GM23338 (cell line): Measurements from ENCODE around the gene SZT2. TPM values are rescaled to one million over a fixed set of nuclear protein-coding genes. Genes with fewer than 3 reads are reported as not detected.

Experiments
- ATAC-seq: fragments of 200-7000 bp; cut with Tn5 transposase; 3 replicates; pipeline ENCODE4 v1.9.1; 2020
- DNase-seq: peaks from one replicate; pipeline ENCODE4 v3.0.0-alpha.2; 2015; ENCODE audit warnings: low spot score
- H2AFZ ChIP-seq: fragments of 200-600 bp; sonication (generic); 2 replicates; pipeline ENCODE4 v1.8.0; 2016; ENCODE audit warnings: antibody characterized with exemption, mild to moderate bottlenecking, moderate library complexity
- H3F3A ChIP-seq: fragments of 200-600 bp; sonication (generic); replicated peaks from 2 replicates; pipeline ENCODE4 v1.8.0; 2017; ENCODE audit warnings: antibody characterized with exemption, mixed run types, low read depth
- H3K27ac ChIP-seq: fragments of 200-600 bp; sonication (generic); 2 replicates; pipeline ENCODE4 v1.6.1; 2016; ENCODE audit warnings: low read depth
- H3K27me3 ChIP-seq: fragments of 200-600 bp; sonication (generic); 2 replicates; pipeline ENCODE4 v1.8.0; 2016; ENCODE audit warnings: mild to moderate bottlenecking, mixed run types, moderate library complexity; ENCODE audit not compliant: insufficient read depth
- H3K36me3 ChIP-seq: fragments of 200-600 bp; sonication (generic); 2 replicates; pipeline ENCODE4 v1.8.0; 2016; ENCODE audit warnings: mild to moderate bottlenecking; ENCODE audit not compliant: insufficient read depth
- H3K4me1 ChIP-seq: fragments of 200-600 bp; sonication (generic); 2 replicates; pipeline ENCODE4 v1.8.0; 2016; ENCODE audit warnings: mild to moderate bottlenecking, moderate library complexity; ENCODE audit not compliant: insufficient read depth
- H3K4me2 ChIP-seq: fragments of 200-600 bp; sonication (generic); 2 replicates; pipeline ENCODE4 v1.7.1; 2017; ENCODE audit warnings: mixed run types
- H3K4me3 ChIP-seq: fragments of 200-600 bp; sonication (generic); 2 replicates; pipeline ENCODE4 v1.6.1; 2016; ENCODE audit warnings: mixed run types
- H3K79me2 ChIP-seq: fragments of 200-600 bp; sonication (generic); replicated peaks from 2 replicates; pipeline ENCODE4 v1.8.0; 2017; ENCODE audit warnings: mild to moderate bottlenecking; ENCODE audit not compliant: insufficient read depth
- H3K9me2 ChIP-seq: fragments of 200-600 bp; sonication (generic); 2 replicates; pipeline ENCODE4 v1.8.0; 2017; ENCODE audit not compliant: insufficient read depth
- H4K20me1 ChIP-seq: fragments of 200-600 bp; sonication (generic); replicated peaks from 2 replicates; pipeline ENCODE4 v1.8.0; 2017; ENCODE audit warnings: mild to moderate bottlenecking; ENCODE audit not compliant: insufficient read depth
- H3K27ac Mint-ChIP-seq: 2 replicates; pipeline ENCODE4 v1.8.0; 2020; ENCODE audit warnings: inconsistent platforms, mild to moderate bottlenecking, moderate library complexity, mixed read lengths
- H3K27me3 Mint-ChIP-seq: 3 replicates; pipeline ENCODE4 v1.8.0; 2022; ENCODE audit warnings: low read depth, mild to moderate bottlenecking, moderate library complexity, mixed read lengths, inconsistent platforms; ENCODE audit not compliant: insufficient read depth, poor library complexity
- H3K36me3 Mint-ChIP-seq: 3 replicates; pipeline ENCODE4 v1.8.0; 2021; ENCODE audit warnings: low read depth, mild to moderate bottlenecking, inconsistent platforms, moderate library complexity, mixed read lengths
- H3K4me1 Mint-ChIP-seq: 3 replicates; pipeline ENCODE4 v1.8.0; 2020; ENCODE audit warnings: mild to moderate bottlenecking, inconsistent platforms, mixed read lengths
- H3K4me3 Mint-ChIP-seq: 3 replicates; pipeline ENCODE4 v1.8.0; 2021; ENCODE audit warnings: moderate library complexity, mild to moderate bottlenecking, inconsistent platforms, mixed read lengths
- H3K9me3 Mint-ChIP-seq: 3 replicates; pipeline ENCODE4 v1.8.0; 2020; ENCODE audit warnings: moderate library complexity, mild to moderate bottlenecking, inconsistent platforms, mixed read lengths
- CREB1 ChIP-seq: fragments of 250-450 bp; sonication (Bioruptor Pico); IDR thresholded peaks from 2 replicates; pipeline ENCODE4 v1.5.0; 2020; ENCODE audit warnings: low read depth, mild to moderate bottlenecking, moderate library complexity
- CTCF ChIP-seq, 2 experiments: fragments of 200-600 bp in 1 of 2; sonication (generic) in 1 of 2; conservative IDR thresholded peaks; 2 replicates each; pipeline versions ENCODE4 v1.5.1 to v1.6.1; 2016 to 2017; ENCODE audit warnings: antibody characterized with exemption in 2 of 2, low read depth in 2 of 2, mild to moderate bottlenecking in 2 of 2, moderate library complexity in 1 of 2
- ETS1 ChIP-seq: IDR thresholded peaks from 2 replicates; pipeline ENCODE4 v1.6.1; 2016; ENCODE audit warnings: antibody characterized with exemption
- EZH2 ChIP-seq: fragments of 200-600 bp; sonication (generic); IDR thresholded peaks from one replicate; pipeline ENCODE4 v1.8.0; 2017; ENCODE audit warnings: antibody characterized with exemption, mild to moderate bottlenecking, low read depth; ENCODE audit not compliant: unreplicated experiment
- EZH2phosphoT487 ChIP-seq: fragments of 200-600 bp; sonication (generic); IDR thresholded peaks from one replicate; pipeline ENCODE4 v1.8.1; 2018; ENCODE audit warnings: antibody characterized with exemption; ENCODE audit not compliant: unreplicated experiment
- JUNB ChIP-seq: IDR thresholded peaks from one replicate; pipeline ENCODE4 v1.6.1; 2016; ENCODE audit warnings: antibody characterized with exemption; ENCODE audit not compliant: unreplicated experiment
- NANOG ChIP-seq: IDR thresholded peaks from 2 replicates; pipeline ENCODE4 v1.6.1; 2016; ENCODE audit warnings: antibody characterized with exemption, borderline replicate concordance
- POLR2AphosphoS5 ChIP-seq: IDR thresholded peaks from 2 replicates; pipeline ENCODE4 v1.6.1; 2016; ENCODE audit warnings: antibody characterized with exemption, low read depth
- REST ChIP-seq: IDR thresholded peaks from one replicate; pipeline ENCODE4 v1.6.1; 2018; ENCODE audit warnings: antibody characterized with exemption; ENCODE audit not compliant: unreplicated experiment
- STAT1 ChIP-seq: IDR thresholded peaks from one replicate; pipeline ENCODE4 v1.6.1; 2016; ENCODE audit warnings: antibody characterized with exemption; ENCODE audit not compliant: unreplicated experiment
- ZNF114 ChIP-seq: fragments of 250-450 bp; sonication (Bioruptor Pico); IDR thresholded peaks from 2 replicates; pipeline ENCODE4 v1.5.0; 2020; ENCODE audit warnings: mild to moderate bottlenecking, moderate library complexity
- ZNF331 ChIP-seq: fragments of 250-450 bp; sonication (Bioruptor Pico); IDR thresholded peaks from 2 replicates; pipeline ENCODE4 v1.5.0; 2020; ENCODE audit warnings: low read depth, mild to moderate bottlenecking, moderate library complexity
- ZNF462 ChIP-seq: fragments of 250-450 bp; sonication (Bioruptor Pico); IDR thresholded peaks from 2 replicates; pipeline ENCODE4 v1.5.0; 2020; ENCODE audit warnings: mild to moderate bottlenecking, moderate library complexity
- polyA plus RNA-seq: library from polyadenylated mRNA; unstranded; fragments of >200 nt; fragmentation: Nextera tagmentation; extraction: Ambion mirVana; gene quantifications from 2 replicates; pipeline ENCODE4 v1.2.1, GENCODE V29; 2016
- total RNA-seq: library from RNA; depleted of rRNA; stranded (reverse); fragments of >200 nt; shearing (Covaris generic); gene quantifications from 2 replicates; pipeline ENCODE4 v1.2.3, GENCODE V29; 2014

The SZT2 gene
- total and polyA plus RNA-seq, 2 experiments from 2014 or later, result 4.1 to 16.1 TPM

- no peaks in the 10 kb centered on the region for H3K36me3 ChIP-seq
- peaks cover 29% of the 10 kb centered on the region for H3K36me3 Mint-ChIP-seq
Measured at GRCh38 chr1:43422995-43423671, 33.4 kb downstream of the SZT2 start.

More at GRCh38 chr1:43422995-43423671, 33.4 kb downstream of the SZT2 start:
- ATAC-seq, result no peak
- Mint-ChIP-seq H3K27me3 (no peaks in the 10 kb centered on the region), H3K27ac (no peak overlapping the region), H3K9me3 (no peaks in the 10 kb centered on the region), H3K4me3 (no peak overlapping the region), H3K4me1 (peaks cover 10% of the 10 kb centered on the region; the same call in 2 of the 3 replicates)
- Histone ChIP-seq H3F3A (no peaks in the 10 kb centered on the region), H3K4me3 (no peak overlapping the region), H3K27ac (no peak overlapping the region), H4K20me1 (no peaks in the 10 kb centered on the region), H3K4me2 (no peak overlapping the region), H3K79me2 (no peaks in the 10 kb centered on the region), H3K9me2 (no peaks in the 10 kb centered on the region), H3K27me3 (no peaks in the 10 kb centered on the region), H3K4me1 (peaks cover 5% of the 10 kb centered on the region; the same call in 1 of the 2 replicates), H2AFZ (no peak overlapping the region)
- no peak for DNase-seq
- TF ChIP-seq STAT1 (no peak), POLR2AphosphoS5 (no peak), NANOG (no peak), ZNF114 (CRISPR knock-in tag) (no peak), REST (no peak), EZH2phosphoT487 (no peak), CREB1 (CRISPR knock-in tag) (no peak), ETS1 (no peak), EZH2 (no peak), ZNF331 (CRISPR knock-in tag) (no peak), CTCF (conservative IDR thresholded peaks at IDR 0.05; ENCODE audit: low read depth in 2 of 2) (no peak), JUNB (no peak), ZNF462 (CRISPR knock-in tag) (no peak)
